Stomach (tissue), 9 donors: ENCODE data around the gene TMEM74B. TPM values are rescaled to one million over a fixed set of nuclear protein-coding genes. Genes with fewer than 3 reads are reported as not detected.

Experiments used
- DNase-seq, 2 donors: peaks; one replicate each; pipeline versions ENCODE4 v3.0.0 to v3.0.0-alpha.2; 2013 to 2019
- H3K27ac ChIP-seq, 5 donors: fragments of 200-600 bp in 4 of 5; sonication (generic) in 4 of 5; one replicate each; pipeline ENCODE4 v1.5.1; 2013 to 2019; ENCODE audit warnings: mild to moderate bottlenecking in 1 of 5, moderate library complexity in 1 of 5
- H3K27me3 ChIP-seq, 3 donors: fragments of 200-600 bp; sonication (generic); one replicate each; pipeline ENCODE4 v1.5.1; 2017 to 2019; ENCODE audit warnings: mixed run types in 1 of 3
- H3K36me3 ChIP-seq, 4 donors: fragments of 200-600 bp; sonication (generic); 1 replicate in 3 of 4; 2 replicates in 1 of 4; pipeline ENCODE4 v1.5.1; 2016 to 2019
- H3K4me1 ChIP-seq, 4 donors: fragments of 200-600 bp; sonication (generic); one replicate each; pipeline ENCODE4 v1.5.1; 2016 to 2019
- H3K4me3 ChIP-seq, 4 donors: fragments of 200-600 bp; sonication (generic) in 3 of 4; one replicate each; pipeline ENCODE4 v1.5.1; 2016 to 2019; ENCODE audit warnings: mild to moderate bottlenecking in 1 of 4
- H3K9me3 ChIP-seq, 4 donors: fragments of 200-600 bp; sonication (generic); one replicate each; pipeline ENCODE4 v1.5.1; 2016 to 2019
- CTCF ChIP-seq, 7 experiments: fragments of 450-650 bp in 4 of 7; fragments of 200-600 bp in 3 of 7; sonication (generic) in 3 of 7; IDR thresholded peaks; one replicate each; pipeline ENCODE4 v1.5.1; 2016 to 2019; ENCODE audit warnings: antibody characterized with exemption in 7 of 7, control low read depth in 2 of 7, mild to moderate bottlenecking in 1 of 7
- EP300 ChIP-seq: sonication (generic); formaldehyde crosslinking; IDR thresholded peaks from one replicate; pipeline ENCODE4 v1.6.1; 2017; ENCODE audit warnings: antibody characterized with exemption
- POLR2A ChIP-seq, 4 donors: fragments of 450-650 bp; IDR thresholded peaks; one replicate each; pipeline ENCODE4 v1.6.1; 2016; ENCODE audit warnings: antibody characterized with exemption in 4 of 4, control low read depth in 2 of 4, mild to moderate bottlenecking in 1 of 4, moderate library complexity in 1 of 4
- POLR2AphosphoS5 ChIP-seq, 3 donors: sonication (generic); formaldehyde crosslinking; IDR thresholded peaks; one replicate each; pipeline ENCODE4 v1.6.1; 2016; ENCODE audit warnings: antibody characterized with exemption in 3 of 3
- WGBS, 5 donors: extraction: QIAGEN DNeasy Blood & Tissue Kit in 3 of 5; methylation state at CpG; one replicate each; pipeline versions ENCODE4 v1.1.5 to v1.1.7; 2013 to 2018; 5-methylcytosine and 5-hydroxymethylcytosine counted together
- intact Hi-C: fragments of 100-400 bp; cut with DNase I; formaldehyde crosslinking; loops from one replicate; pipeline ENCODE4 v1.15.1; 2023; ENCODE audit warnings: low total_unique reads
- polyA plus RNA-seq, 3 donors: library from polyadenylated mRNA; stranded (reverse); fragments of 200-250 nt; gene quantifications; one replicate each; pipeline ENCODE4 v1.2.3, GENCODE V29; 2013
- total RNA-seq, 5 donors: library from RNA; depleted of rRNA; stranded (reverse); fragments of >200 nt; gene quantifications; one replicate each; pipeline versions ENCODE4 v1.1.0 to v1.2.3, GENCODE V29; 2014 to 2016
- donor health status: healthy with polysubstance abuse.
- donor health status: Bipolar disorder and iron deficiency.
- donor health status: healthy.

TMEM74B gene
- total and polyA plus RNA-seq, 8 donors = 0.45 to 72.9 (median 2.2) TPM; not detected in 2

GRCh38 chr20:1171461-1172093, 13.2 kb downstream of the TMEM74B start:
- H3K4me1 ChIP-seq = no peaks in the 10 kb centered on the region
- peak in 1 of 2 donors; percentile 69 for DNase-seq
- H3K9me3 ChIP-seq = no peaks in the 10 kb centered on the region
- H3K27me3 ChIP-seq = no peaks in the 10 kb centered on the region
- H3K27ac ChIP-seq = no peak overlapping the region
- TF ChIP-seq POLR2AphosphoS5 (IDR thresholded peaks at IDR 0.05) (no peak), EP300 (no peak), POLR2A (IDR thresholded peaks at IDR 0.05) (no peak), CTCF (IDR thresholded peaks at IDR 0.05) (no peak)
- WGBS, 5 donors = 50 to 65% (median 64%) methylated on average over 3 to 4 of the region's 4 CpGs
- H3K36me3 ChIP-seq = peaks cover 40 to 99% (median 98%) of the 10 kb centered on the region in 4 donors
- intact Hi-C loops = no loop called here
- H3K4me3 ChIP-seq = no peak overlapping the region

GRCh38 chr20:1169224-1169623, 15.6 kb downstream of the TMEM74B start:
- TF ChIP-seq CTCF (IDR thresholded peaks at IDR 0.05) (no peak), POLR2AphosphoS5 (IDR thresholded peaks at IDR 0.05) (no peak), EP300 (no peak), POLR2A (IDR thresholded peaks at IDR 0.05) (no peak)
- intact Hi-C loops = no loop called here
- DNase-seq = no peak
- 93 to 96% (median 95%) methylated on average over 5 of the region's 5 CpGs for WGBS, 5 donors
- Histone ChIP-seq H3K36me3 (peaks cover 62 to 100% (median 98%) of the 10 kb centered on the region in 4 donors), H3K9me3 (no peaks in the 10 kb centered on the region), H3K27me3 (no peaks in the 10 kb centered on the region), H3K4me1 (no peaks in the 10 kb centered on the region), H3K4me3 (no peak overlapping the region), H3K27ac (no peak overlapping the region)

- H3K36me3 ChIP-seq = peaks cover 76 to 100% (median 98%) of the 10 kb centered on the region in 4 donors
- H3K4me3 ChIP-seq = no peak overlapping the region
- no peaks in the 10 kb centered on the region for H3K4me1 ChIP-seq
- WGBS, 5 donors = 86 to 100% (median 94%) methylated on average over 1 of the region's 1 CpG
- no peaks in the 10 kb centered on the region for H3K9me3 ChIP-seq
- intact Hi-C loops = no loop called here
- H3K27me3 ChIP-seq = no peaks in the 10 kb centered on the region
- no peak for DNase-seq
- TF ChIP-seq CTCF (IDR thresholded peaks at IDR 0.05) (no peak), EP300 (no peak), POLR2A (IDR thresholded peaks at IDR 0.05) (no peak), POLR2AphosphoS5 (IDR thresholded peaks at IDR 0.05) (no peak)
- no peak overlapping the region for H3K27ac ChIP-seq
Observed at GRCh38 chr20:1166948-1167720, 17.6 kb downstream of the TMEM74B start.

- Histone ChIP-seq H3K9me3 (no peaks in the 10 kb centered on the region), H3K4me1 (no peaks in the 10 kb centered on the region), H3K27me3 (no peaks in the 10 kb centered on the region), H3K4me3 (no peak overlapping the region), H3K27ac (no peak overlapping the region), H3K36me3 (peaks cover 78 to 100% (median 99%) of the 10 kb centered on the region in 4 donors)
- intact Hi-C loops = no loop called here
- 89 to 97% (median 96%) methylated on average over 9 of the region's 9 CpGs for WGBS, 5 donors
- DNase-seq = no peak
- TF ChIP-seq POLR2A (IDR thresholded peaks at IDR 0.05) = no peak
- TF ChIP-seq EP300 = no peak
- no peak for TF ChIP-seq CTCF (IDR thresholded peaks at IDR 0.05)
- TF ChIP-seq POLR2AphosphoS5 (IDR thresholded peaks at IDR 0.05) = no peak
Observed at GRCh38 chr20:1165941-1166340, 18.8 kb downstream of the TMEM74B start.
